ENCODE measurements around the gene SLC22A4. TPM values are rescaled to one million over a fixed set of nuclear protein-coding genes. Genes with fewer than 3 reads are reported as not detected.
A peak's percentile ranks its signal among the peaks of the same experiment; 100 is the strongest.

The SLC22A4 gene
- total RNA-seq, 1 donor from 2014 or later: 1.6 TPM

DNA sequence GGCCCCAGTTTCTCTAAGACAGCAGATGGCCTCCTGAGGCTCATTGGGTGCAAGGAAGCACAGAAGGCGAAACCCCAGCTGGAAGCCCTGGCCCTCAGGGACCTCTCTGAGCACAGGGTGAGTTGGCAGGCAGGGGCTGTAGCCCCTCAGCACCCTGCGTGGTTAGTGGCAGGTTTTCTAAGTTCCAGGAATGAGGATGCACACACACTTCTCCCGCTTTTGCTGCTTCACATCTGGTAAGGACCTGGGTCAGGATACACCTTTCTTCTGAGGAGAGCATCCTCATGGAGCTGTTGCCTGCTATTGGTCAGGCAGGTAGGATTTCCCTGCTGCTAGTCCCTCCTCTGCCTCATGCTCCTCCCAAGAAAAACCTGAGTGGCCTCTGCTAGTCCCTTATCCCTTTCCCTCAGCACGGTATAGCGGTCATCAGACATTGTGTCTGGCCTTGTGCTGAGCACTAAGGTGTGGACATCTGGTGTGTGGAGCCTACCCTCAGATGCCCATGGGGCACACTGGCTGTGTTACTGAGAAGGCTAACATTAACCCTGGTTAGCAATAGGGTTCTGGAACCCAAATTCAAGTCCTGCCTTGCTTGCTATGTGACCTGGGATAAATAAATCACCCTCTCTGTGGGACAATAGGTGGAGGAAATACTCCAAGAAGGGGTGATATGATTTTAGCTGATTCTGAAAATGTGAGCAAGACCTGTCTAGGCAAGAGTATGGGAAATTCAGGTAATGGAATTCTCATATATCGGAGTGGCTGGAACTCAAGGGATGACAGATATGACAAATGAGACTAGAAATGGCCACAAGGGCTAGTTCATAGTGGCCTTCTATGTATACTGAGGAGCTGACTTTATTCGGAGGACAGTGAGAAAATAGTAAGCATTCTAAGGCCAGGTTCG is 1.6 kb downstream of the SLC22A4 start:
- intact Hi-C loops (cut with micrococcal nuclease): no loop called here
- DNase-seq (no peak), ATAC-seq (no peak)

DNA sequence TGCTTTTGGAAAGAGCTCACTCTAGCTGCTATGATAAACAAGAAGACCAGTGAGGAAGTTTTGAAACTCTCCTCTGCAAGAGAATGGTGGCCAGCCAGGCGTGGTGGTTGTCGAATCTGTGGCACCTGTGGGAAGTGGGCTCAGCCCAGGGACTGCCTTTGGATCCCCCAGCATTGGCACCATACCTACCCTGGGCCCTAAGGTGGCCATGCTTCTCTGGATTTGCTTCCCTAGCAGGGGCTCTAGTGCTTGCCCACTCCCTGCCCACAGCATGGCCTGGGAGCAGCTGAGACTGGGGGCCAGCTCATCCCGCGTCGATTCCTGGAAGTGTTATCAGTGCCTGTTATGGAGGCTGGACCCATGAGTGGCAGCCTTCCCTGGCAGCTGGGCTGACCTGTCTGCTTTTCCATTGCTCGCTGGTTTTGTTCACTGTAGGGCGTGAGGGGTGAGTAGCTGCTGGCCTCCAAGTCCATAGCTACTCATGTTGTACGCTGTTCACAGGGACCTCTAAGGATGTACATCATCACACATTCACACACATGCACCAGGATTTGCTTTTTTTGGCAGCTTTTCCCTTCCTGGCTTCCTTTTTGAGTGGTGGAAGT is 2.3 kb downstream of the SLC22A4 start:
- DNase-seq (no peak), ATAC-seq (no peak)
- intact Hi-C loops (cut with micrococcal nuclease): no loop called here

DNA sequence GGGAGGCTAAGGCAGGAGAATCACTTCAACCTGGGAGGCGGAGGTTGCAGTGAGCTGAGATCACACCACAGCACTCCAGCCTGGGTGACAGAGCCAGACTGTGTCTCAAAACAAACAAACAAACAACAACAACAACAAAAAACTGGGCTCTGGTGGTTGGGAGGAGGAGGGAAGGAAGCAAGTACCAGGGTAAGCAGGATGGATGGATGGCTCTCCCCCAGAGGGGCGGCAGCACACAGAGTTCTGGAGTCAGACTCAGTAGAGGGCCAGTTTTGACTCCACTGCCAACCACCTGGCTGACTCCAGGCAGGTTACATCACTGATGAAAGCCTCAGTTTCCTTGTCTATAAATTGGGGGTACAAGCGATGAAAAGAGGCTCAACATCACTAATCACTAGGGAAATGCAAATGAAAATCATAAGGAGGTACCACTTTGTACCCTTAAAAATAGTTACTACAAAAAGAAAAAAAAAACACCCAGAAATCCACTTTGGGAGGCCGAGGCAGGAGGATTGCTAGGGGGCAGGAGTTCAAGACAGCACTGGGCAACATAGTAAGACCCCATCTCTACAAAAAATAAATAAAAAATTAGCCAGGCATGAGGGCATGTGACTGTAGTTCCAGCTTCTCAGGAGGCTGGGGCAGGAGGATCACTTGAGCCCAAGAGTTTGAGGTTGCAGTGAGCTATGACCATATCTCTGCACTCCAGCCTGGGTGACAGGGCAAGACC is 3.2 kb downstream of the SLC22A4 start:
- intact Hi-C loops (cut with micrococcal nuclease): no loop called here
- DNase-seq: no peak

DNA sequence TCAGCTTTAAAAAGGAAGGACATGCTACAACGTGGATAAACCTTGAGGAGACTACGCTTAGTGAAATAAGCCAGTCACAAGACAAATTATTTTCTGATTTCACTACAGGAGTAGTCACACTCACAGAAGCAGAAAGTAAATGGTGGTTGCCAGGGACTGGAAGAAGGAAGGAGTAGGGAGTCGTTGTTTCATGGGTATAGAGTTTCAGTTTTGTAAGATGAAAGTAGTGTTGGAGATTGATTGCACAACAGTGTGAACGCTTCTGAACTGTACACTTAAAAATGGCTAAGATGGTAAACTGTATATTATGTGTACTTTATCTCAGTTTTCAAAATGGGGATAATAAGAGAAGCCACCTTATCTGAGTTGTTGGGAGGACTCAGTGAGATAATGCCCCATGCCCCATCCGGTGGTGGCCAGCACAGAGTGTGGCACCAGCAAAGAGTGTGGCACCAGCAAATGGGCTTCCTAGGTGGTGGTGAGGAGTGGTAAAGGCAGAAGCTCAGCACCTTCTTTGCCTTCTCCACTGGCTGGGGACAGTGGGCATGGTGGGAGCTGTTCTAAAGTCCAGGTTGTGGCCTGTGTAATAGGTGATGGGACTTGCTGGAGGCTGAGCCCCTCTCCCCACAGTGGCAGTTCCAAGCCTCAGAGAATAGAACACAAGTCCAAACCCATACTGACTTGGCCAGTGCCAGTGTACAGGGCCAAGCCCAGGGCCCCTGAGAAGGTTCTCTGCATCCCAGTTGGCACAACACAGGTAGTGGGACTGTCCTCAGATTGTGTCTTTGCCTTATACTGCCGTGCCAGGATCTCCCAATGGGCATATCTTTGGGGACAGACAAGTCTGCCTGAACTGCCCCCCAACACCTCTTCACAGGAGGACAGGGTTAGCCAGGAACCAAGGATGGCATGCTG is 4.4 kb downstream of the SLC22A4 start:
- ATAC-seq: no peak
- intact Hi-C loops (cut with micrococcal nuclease): no loop called here
- DNase-seq: no peak

More for the DNA sequence above, 3.2 kb downstream of the SLC22A4 start:
- no peak for ATAC-seq

DNA sequence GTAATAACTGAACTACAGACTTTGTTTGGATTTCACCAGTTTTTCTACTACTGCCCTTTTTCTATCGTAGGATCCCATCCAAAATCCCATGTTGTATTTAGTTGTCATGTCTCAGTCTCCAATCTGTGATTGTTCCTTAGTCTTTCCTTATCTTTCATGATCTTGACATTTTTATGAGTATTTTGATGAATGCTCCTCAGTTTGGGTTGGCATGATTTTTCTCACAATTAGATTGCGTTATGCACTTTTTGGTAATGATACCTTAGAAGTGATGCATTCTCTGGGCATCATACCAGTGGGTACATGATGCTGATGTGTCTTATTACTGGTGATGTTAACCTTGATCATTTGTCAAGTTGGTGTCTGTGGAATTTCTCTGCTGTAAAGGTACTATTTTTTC is 5.7 kb downstream of the SLC22A4 start:
- ATAC-seq (no peak), DNase-seq (no peak)
- intact Hi-C loops (cut with micrococcal nuclease): no loop called here

DNA sequence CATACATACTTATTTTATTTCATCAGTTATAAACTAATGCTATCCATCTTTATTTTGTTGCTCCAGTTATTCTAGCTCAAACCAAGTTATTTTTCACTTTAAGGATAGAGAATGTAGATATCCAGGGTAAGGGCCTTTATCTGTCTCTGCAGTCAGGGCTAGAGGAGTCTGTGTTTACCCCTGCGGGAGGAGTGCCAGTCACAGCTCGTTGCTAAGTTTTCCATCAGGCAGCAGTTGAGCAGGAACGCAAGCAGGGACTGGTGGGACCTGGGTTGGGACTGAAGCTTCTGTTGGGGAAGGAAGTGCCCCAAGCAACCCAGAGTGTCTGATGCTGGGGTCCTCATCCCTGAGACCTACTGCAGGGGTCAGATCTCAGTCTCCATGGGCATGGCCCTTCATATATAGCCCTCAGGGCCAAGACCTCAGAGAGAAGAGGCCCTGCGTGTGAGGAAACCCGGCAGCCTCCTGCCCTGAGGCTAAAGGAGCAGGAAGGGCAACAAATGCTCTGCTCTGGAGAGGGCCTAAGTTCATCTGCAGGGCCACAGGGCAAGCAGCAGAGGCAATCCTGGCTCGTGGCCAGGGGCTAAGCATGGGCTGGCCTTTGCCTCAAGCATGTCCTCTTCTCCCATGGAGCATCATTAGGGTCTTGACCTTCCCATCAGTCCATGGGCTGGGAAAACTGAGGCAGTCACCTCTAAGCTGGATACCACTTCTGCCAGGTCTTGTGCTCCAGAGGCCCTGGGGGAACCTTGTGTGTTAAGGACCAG is 6.6 kb downstream of the SLC22A4 start:
- DNase-seq: no peak
- peak; percentile 72 for ATAC-seq
- intact Hi-C loops (cut with micrococcal nuclease): no loop called here

DNA sequence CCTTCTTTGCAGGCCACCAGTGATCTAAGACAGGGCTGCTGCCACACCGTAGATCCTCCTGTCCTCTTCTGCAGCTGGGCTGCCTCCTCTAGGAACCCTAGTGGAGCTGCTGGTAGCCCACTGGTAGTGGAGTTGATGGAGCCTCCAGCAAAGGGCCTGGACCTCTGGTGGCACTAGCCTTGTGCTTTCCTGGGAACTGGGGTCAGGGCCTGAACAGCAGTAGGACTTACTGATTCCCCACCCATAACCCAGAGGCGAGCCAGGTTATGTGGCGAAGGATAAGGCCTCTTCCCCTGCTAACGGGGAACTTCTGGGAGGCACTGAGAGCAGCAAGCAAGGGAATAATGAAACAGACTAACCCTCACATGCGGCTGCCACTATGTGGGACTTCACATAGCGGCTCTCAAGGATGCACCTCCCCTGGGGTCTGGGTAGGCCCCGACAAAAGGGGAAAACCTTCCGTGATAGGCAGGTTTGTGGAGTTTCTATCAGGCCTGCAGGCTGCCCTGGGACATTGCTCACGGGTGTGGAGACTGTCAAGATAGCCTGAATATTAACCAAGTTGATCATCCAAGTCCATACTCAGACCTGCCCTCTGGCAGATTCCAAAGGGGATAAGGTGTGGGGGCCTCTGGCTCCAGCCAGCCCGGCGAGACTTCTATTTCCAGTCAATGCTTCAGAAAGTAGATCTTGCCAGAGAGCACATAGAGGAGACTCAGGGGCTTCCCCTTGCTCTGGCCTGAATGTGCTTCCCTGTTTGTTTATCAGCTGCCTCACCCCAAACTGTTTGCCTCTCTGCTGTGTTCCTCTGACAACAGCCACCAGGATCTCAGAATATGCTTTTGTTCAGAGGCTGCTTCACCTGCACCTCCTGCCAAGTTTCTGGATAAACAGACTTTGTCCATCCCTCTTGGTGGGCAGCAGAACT is 7.4 kb downstream of the SLC22A4 start:
- no peak for DNase-seq

DNA sequence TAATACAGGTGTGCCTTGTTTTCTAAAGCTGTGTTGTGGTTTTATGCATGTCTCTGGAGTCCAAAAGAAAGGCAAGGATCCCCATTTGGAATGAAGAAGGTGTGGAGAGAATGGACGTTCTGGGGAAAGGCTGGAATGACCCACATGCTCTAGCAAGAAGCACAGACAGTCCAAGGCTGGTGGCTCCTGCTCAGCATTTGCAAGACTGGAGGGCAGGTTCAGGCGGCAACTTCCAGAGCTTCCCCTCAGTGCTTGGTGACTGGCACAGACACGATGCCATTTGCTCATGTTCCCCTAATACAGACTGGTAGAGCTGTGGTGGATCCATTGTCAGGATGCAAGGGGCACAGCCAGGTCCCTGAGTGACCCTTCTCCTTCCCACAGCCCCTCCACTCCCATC is 8.2 kb downstream of the SLC22A4 start:
- intact Hi-C loops (cut with micrococcal nuclease): no loop called here
- DNase-seq: no peak
- ATAC-seq: no peak

More for the DNA sequence above, 7.4 kb downstream of the SLC22A4 start:
- intact Hi-C loops (cut with micrococcal nuclease): no loop called here
- ATAC-seq: peak; percentile 82

DNA sequence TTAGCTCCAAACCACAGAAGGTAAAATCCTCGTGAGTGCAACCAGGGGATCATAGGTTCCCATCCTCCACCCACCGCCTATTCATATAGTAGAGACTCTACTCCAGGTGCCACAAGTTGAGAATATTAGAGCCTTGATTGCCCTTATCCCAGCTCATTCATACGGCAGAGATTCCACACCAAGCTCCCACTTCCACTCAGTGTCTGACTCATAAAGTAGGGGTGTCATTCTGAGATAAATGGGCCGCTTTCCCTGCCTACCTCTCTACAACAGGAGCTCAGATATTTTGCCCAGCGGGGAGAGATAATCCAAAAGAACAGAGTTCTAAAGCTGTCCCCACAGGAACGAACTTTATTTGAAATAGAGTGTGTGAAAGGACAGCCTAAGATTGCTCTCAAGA is 9.4 kb downstream of the SLC22A4 start:
- DNase-seq (no peak), ATAC-seq (no peak)
- intact Hi-C loops (cut with micrococcal nuclease): no loop called here

DNA sequence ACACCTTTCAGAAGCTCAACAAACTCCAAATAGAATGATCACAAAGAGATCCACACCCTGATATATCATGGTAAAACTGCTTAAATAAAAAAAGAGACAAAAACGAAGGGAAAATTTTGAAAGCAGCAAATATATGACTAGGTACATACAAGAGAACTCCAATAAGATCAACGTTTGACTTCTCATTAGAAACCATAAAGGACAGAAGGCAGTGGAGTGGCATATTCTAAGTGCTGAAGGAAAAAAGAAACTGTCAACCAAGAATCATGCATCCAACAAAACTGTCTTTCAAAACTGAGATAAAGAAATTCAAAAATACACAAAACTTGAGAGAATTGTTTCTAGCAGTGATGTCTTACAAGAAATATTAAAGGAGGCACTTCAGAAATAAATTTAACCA is 11.2 kb downstream of the SLC22A4 start:
- no peak for ATAC-seq
- DNase-seq: no peak
- intact Hi-C loops (cut with micrococcal nuclease): no loop called here

DNA sequence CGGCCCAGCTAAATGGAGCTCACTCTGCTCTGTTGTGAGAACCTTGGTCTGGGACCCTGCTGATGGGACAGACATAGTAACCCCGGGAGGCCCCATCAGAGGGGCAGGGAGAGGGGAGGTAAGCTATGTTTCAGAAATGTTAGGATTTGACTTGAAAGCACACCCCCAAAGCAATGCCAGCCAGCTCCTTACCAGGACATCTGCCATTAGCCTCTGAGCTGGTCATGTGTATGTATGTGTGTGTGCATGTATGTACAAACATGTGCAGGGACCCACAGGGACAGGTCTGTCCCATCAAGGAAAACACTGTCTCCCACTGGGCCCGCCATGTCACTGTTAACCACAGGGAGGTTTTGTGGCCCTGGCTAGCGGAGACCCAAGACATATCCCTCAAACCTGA is 14.5 kb downstream of the SLC22A4 start:
- no peak for DNase-seq
- ATAC-seq: no peak
- intact Hi-C loops (cut with micrococcal nuclease): no loop called here

DNA sequence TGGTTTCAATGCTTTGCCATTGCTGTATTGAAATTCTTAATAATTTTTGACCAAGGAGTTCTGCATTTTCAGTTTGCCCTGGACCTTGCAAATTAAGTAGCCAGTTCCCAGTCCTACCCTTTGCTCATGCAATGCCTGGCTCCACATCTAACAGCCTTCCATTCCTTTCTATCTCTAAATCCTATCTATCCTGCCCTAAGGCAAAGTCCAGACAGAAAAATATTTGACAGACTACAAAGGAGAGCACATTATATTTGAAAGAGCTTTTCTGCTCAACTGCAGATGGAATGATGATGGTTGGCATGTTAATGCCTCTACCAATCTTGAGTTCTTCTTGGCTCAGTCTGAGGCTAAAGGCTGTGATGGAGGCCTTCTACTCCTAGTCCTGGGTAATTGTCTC is 15.5 kb downstream of the SLC22A4 start:
- intact Hi-C loops (cut with micrococcal nuclease): no loop called here
- ATAC-seq (no peak), DNase-seq (no peak)

DNA sequence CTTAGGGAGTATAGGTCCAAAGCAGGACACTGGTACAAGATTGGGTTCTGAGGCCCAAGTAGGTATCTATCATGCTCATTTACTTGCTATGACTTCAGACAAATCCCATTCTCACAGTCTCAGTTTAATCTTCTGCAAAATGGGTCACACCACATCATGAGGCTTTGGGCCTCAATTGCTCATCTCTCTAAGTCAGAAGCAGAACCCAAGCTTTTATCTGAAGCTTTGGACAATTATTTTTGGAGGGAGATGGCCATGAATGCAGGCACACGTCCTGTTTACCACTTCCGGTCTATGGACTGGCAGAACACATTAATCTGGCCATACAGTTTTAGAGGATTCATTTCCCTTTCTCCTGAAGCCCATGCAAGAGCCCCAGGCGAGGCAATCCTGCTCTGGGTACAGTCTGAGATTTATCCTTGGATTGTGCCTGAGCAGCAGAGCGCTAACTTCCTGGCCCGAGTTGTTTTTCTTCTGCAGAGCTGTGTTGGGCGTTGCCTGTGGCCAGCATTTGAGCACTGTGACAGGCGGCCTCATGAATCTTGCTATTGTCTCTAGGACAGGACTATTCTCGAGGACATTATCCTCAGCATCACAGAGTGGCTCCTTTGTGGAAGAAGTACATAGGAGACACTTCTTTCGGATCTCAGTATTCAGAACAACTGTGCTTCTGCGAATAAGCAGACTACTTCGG is 16.1 kb downstream of the SLC22A4 start:
- intact Hi-C loops (cut with micrococcal nuclease): no loop called here
- peak; percentile 26 for ATAC-seq
- no peak for DNase-seq

DNA sequence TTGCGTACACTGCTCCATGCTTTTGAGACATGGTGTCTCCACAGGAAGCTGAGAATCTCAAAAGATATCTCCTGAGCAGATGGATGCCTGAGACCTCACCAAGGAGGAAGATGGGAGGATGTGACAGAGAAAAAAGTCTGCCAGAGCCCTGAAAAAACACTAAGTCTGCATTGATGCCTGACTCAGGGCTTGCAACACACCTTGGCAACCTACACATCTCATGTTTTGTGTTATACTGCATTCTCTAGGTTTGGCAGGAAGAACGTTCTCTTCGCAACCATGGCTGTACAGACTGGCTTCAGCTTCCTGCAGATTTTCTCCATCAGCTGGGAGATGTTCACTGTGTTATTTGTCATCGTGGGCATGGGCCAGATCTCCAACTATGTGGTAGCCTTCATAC is 19.2 kb downstream of the SLC22A4 start:
- no peak for DNase-seq
- ATAC-seq: no peak
- intact Hi-C loops (cut with micrococcal nuclease): no loop called here

DNA sequence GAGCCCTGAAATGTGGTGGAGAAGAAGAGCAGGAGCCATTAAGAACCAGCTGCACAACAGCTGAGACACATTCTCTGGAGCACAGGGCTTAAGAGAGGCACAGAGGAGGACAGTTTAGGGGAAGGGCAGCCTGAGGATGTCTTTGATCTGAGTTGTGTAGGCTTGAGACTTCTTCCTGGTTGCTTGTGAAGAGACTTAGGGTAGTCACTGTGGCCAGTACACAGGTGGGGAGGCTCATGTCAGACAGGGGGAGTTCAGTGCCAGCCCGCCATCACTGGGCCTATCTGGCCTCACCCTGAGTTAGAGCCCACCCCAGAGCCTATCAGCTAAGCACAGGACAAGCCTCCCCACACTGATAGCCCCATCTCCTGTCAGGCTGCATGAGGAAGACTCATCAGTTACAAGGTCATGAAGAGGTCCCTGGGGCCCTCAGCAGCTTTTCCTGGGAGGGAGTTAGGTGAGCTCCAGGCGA is 19.8 kb downstream of the SLC22A4 start:
- ATAC-seq (no peak), DNase-seq (no peak)
- intact Hi-C loops (cut with micrococcal nuclease): no loop called here

DNA sequence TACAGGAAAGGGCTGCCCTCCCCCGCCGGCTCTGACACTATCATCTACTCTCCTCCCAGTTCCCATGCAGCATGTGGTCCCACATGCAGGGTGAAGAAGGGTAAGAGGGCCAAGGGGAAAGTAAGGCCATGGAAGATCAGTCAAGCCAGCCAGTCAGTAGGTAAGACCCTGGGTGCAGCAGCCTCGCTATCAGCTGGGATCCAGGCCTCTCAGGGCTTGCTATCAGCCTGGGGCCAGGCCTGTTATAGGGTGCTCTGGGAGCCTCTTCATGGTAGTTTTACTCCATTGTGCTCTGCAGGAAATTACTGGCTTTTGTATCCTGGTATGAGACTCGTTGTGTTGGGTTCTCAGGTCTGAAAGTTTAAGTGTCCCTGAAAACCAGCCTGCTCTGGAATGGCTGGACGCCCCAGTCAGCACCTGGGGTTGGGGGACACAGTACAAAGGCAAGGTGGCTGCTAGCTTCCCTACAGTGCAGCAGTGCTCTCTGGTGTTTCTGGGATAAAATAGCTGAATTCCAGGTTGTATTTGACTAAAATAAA is 21.4 kb downstream of the SLC22A4 start:
- intact Hi-C loops (cut with micrococcal nuclease): no loop called here
- ATAC-seq (no peak), DNase-seq (no peak)

Data from left ventricle myocardium superior (tissue), 1 donor.